Thyroid gland (tissue), 4 donors: ENCODE measurements around the gene POU6F2.

ENCODE experiments used
- POLR2A ChIP-seq, 2 donors: fragments of 450-650 bp; IDR thresholded peaks; one replicate each; pipeline ENCODE4 v1.6.1; 2017; ENCODE audit warnings: antibody characterized with exemption in 2 of 2, mild to moderate bottlenecking in 2 of 2, moderate library complexity in 1 of 2
- TF ChIP-seq, protein P1 (sequence below), 6 experiments: fragments of 200-600 bp in 3 of 6; fragments of 450-650 bp in 3 of 6; sonication (generic) in 3 of 6; IDR thresholded peaks; one replicate each; pipeline ENCODE4 v1.5.1; 2016 to 2019; ENCODE audit warnings: antibody characterized with exemption in 6 of 6, mild to moderate bottlenecking in 2 of 6, inconsistent platforms in 1 of 6, moderate library complexity in 1 of 6

DNA sequence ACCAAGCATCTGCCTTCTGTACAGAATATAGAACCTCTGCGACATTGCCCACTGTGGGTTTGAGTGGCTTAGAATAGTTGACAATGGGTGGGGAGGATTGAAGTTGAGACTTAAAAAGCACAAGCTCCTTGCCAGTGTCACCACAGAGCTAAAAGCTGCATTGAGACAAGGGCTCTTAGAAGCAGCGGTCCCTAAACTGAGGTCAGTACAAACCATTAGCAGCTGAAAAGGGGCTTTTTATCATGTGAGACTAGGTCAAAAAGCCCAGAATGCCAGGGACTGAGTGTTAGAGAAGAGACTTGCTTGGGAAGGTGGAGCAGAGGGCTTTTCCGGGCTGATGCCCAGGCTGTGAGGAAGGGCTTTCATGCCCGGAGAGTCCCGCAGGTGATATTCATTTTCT, 91.3 kb downstream of the POU6F2 start:
- TF ChIP-seq, protein P1, sequence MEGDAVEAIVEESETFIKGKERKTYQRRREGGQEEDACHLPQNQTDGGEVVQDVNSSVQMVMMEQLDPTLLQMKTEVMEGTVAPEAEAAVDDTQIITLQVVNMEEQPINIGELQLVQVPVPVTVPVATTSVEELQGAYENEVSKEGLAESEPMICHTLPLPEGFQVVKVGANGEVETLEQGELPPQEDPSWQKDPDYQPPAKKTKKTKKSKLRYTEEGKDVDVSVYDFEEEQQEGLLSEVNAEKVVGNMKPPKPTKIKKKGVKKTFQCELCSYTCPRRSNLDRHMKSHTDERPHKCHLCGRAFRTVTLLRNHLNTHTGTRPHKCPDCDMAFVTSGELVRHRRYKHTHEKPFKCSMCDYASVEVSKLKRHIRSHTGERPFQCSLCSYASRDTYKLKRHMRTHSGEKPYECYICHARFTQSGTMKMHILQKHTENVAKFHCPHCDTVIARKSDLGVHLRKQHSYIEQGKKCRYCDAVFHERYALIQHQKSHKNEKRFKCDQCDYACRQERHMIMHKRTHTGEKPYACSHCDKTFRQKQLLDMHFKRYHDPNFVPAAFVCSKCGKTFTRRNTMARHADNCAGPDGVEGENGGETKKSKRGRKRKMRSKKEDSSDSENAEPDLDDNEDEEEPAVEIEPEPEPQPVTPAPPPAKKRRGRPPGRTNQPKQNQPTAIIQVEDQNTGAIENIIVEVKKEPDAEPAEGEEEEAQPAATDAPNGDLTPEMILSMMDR (IDR thresholded peaks at IDR 0.05), result no peak
- TF ChIP-seq POLR2A (IDR thresholded peaks at IDR 0.05), result no peak
